ENCODE results near the gene PTGFRN. TPM values are rescaled to one million over a fixed set of nuclear protein-coding genes. Genes with fewer than 3 reads are reported as not detected.

PTGFRN gene
- total RNA-seq, 1 donor from 2014 or later, result 53.2 TPM

- TF ChIP-seq CTCF (IDR thresholded peaks at IDR 0.05) (no peak), EZH2 (IDR thresholded peaks at IDR 0.05) (no peak), EZH2phosphoT487 (IDR thresholded peaks at IDR 0.05) (no peak)
- H3K27ac Mint-ChIP-seq, result no peak overlapping the region
- Histone ChIP-seq H3K27ac (no peak overlapping the region), H4K20me1 (ENCODE audit: low read depth) (no peaks in the 10 kb centered on the region), H3K79me2 (ENCODE audit: low read depth) (no peaks in the 10 kb centered on the region), H3K4me3 (no peak overlapping the region), H3K27me3 (no peaks in the 10 kb centered on the region), H3K9me3 (ENCODE audit: low read depth) (no peaks in the 10 kb centered on the region), H3K36me3 (no peaks in the 10 kb centered on the region), H3F3A (ENCODE audit: low read depth) (no peaks in the 10 kb centered on the region), H3K4me1 (no peaks in the 10 kb centered on the region), H3K9ac (no peak overlapping the region), H3K4me2 (no peak overlapping the region), H2AFZ (replicated peaks) (no peak overlapping the region)
- H3K27me3 Mint-ChIP-seq (ENCODE audit: insufficient read depth, low read depth), result peaks cover 2% of the 10 kb centered on the region
- DNase-seq (ENCODE audit: low spot score), result no peak
- no peaks in the 10 kb centered on the region for H3K36me3 Mint-ChIP-seq
- no peak overlapping the region for H3K4me3 Mint-ChIP-seq
- H3K4me1 Mint-ChIP-seq, result no peaks in the 10 kb centered on the region
- H3K9me3 Mint-ChIP-seq, result no peaks in the 10 kb centered on the region
Observed at GRCh38 chr1:117025568-117025967, 115.9 kb downstream of the PTGFRN start.

GRCh38 chr1:117026361-117026760 lies 116.6 kb downstream of the PTGFRN start:
- Histone ChIP-seq H3K9ac (no peak overlapping the region), H2AFZ (replicated peaks) (no peak overlapping the region), H4K20me1 (ENCODE audit: low read depth) (no peaks in the 10 kb centered on the region), H3K79me2 (ENCODE audit: low read depth) (no peaks in the 10 kb centered on the region), H3K4me3 (no peak overlapping the region), H3K27ac (no peak overlapping the region), H3K4me1 (no peaks in the 10 kb centered on the region), H3K36me3 (no peaks in the 10 kb centered on the region), H3K4me2 (no peak overlapping the region), H3K27me3 (no peaks in the 10 kb centered on the region), H3K9me3 (ENCODE audit: low read depth) (no peaks in the 10 kb centered on the region), H3F3A (ENCODE audit: low read depth) (no peaks in the 10 kb centered on the region)
- no peak for DNase-seq (ENCODE audit: low spot score)
- Mint-ChIP-seq H3K4me1 (no peaks in the 10 kb centered on the region), H3K27ac (no peak overlapping the region), H3K36me3 (no peaks in the 10 kb centered on the region), H3K27me3 (ENCODE audit: insufficient read depth, low read depth) (peaks cover 2% of the 10 kb centered on the region), H3K9me3 (no peaks in the 10 kb centered on the region), H3K4me3 (no peak overlapping the region)
- TF ChIP-seq EZH2phosphoT487 (IDR thresholded peaks at IDR 0.05), result no peak
- TF ChIP-seq EZH2 (IDR thresholded peaks at IDR 0.05), result no peak
- no peak for TF ChIP-seq CTCF (IDR thresholded peaks at IDR 0.05)

- Mint-ChIP-seq H3K27me3 (ENCODE audit: insufficient read depth, low read depth) (peaks cover 2% of the 10 kb centered on the region), H3K4me3 (no peak overlapping the region), H3K36me3 (no peaks in the 10 kb centered on the region), H3K27ac (no peak overlapping the region), H3K4me1 (peaks cover 15% of the 10 kb centered on the region), H3K9me3 (no peaks in the 10 kb centered on the region)
- H4K20me1 ChIP-seq (ENCODE audit: low read depth), result no peaks in the 10 kb centered on the region
- no peak overlapping the region for H2AFZ ChIP-seq (replicated peaks)
- H3F3A ChIP-seq (ENCODE audit: low read depth), result no peaks in the 10 kb centered on the region
- H3K79me2 ChIP-seq (ENCODE audit: low read depth), result no peaks in the 10 kb centered on the region
- H3K27ac ChIP-seq, result no peak overlapping the region
- H3K9me3 ChIP-seq (ENCODE audit: low read depth), result no peaks in the 10 kb centered on the region
- H3K36me3 ChIP-seq, result no peaks in the 10 kb centered on the region
- TF ChIP-seq CTCF (IDR thresholded peaks at IDR 0.05), result no peak
- TF ChIP-seq EZH2phosphoT487 (IDR thresholded peaks at IDR 0.05), result no peak
- no peak for TF ChIP-seq EZH2 (IDR thresholded peaks at IDR 0.05)
- DNase-seq (ENCODE audit: low spot score), result no peak
- peaks cover 4% of the 10 kb centered on the region for H3K4me1 ChIP-seq
- H3K9ac ChIP-seq, result no peak overlapping the region
- no peak overlapping the region for H3K4me2 ChIP-seq
- H3K4me3 ChIP-seq, result no peak overlapping the region
- H3K27me3 ChIP-seq, result no peaks in the 10 kb centered on the region
Observed at GRCh38 chr1:117029685-117030084, 120.0 kb downstream of the PTGFRN start.
